Renal cortex interstitium (tissue), 11 donors: Measurements from ENCODE around the gene RFTN2. TPM values are rescaled to one million over a fixed set of nuclear protein-coding genes. Genes with fewer than 3 reads are reported as not detected.
A peak's percentile ranks its signal among the peaks of the same experiment; 100 is the strongest.
"Not testable (repeated sequence)": the region's sequence is repeated elsewhere in the genome, so short reads cannot be mapped to it uniquely, and the experiment has no call there.

Experiments
- DNase-seq, 11 donors: peaks; one replicate each; pipeline ENCODE4 v3.0.0-alpha.2; 2013; ENCODE audit warnings: low read depth in 9 of 11, low spot score in 4 of 11; ENCODE audit errors: extremely low read depth in 1 of 11
- polyA plus RNA-seq, 3 donors: library from polyadenylated mRNA; unstranded; fragments of 120-200 nt; gene quantifications; one replicate each; pipeline ENCODE4 v1.2.1, GENCODE V29; 2013; ENCODE audit not compliant: insufficient read length in 3 of 3

Gene RFTN2
- polyA plus RNA-seq, 3 donors: 17.2 to 18.6 (median 17.4) TPM

- no peak for DNase-seq
Observed at GRCh38 chr2:197576631-197577030, 98.8 kb downstream of the RFTN2 start.

DNA sequence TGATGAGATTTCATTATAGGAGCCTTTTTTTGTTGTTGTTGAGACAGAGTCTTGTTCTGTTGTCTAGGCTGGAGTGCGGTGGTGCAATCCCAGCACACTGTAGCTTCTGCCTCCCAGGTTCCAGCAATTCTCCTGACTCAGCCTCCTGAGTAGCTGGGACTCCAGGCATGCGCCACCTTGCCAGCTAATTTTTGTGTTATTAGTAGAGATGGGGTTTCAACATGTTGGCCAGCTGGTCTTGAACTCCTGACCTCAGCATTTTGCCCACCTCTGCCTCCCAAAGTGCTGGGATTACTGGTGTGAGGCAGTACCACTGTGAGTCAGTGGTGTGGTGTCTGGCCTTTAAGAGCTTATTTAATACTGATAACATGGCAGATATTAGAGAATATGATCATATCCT is 99.4 kb downstream of the RFTN2 start:
- no peak for DNase-seq

- DNase-seq: no peak
Observed at GRCh38 chr2:197573608-197574007, 101.8 kb downstream of the RFTN2 start.

DNA sequence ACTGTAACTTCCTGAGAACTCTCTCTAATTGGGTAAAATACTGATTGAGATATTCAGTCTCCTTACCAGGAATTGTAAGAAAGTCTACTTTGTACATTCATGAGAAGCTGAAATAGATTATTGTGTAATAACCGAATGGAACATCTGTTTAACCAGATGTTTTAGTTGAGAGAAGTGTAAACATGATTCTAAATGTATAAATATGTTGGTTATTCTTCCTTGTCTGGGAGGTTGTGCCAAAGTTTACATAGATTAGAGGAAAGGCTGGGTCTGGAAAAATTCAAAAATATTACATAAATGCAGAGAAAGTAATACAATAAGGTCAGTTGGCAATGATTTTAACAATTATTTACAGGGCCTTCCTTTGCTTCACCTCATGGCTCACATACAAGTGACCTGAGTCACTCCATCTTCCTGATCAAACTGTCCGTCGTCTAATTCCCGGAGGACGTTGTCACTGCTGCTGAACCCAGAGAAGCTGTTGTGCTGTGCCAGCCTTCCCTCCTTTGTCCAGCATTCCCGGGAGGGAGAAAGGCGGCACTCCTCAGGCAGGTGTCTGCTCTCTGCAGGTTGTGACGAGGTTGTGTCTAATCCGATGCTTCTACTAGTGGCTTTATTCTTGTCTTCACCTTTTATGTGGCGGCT is 103.6 kb downstream of the RFTN2 start:
- DNase-seq: no peak

GRCh38 chr2:197560146-197560665 is 115.2 kb downstream of the RFTN2 start:
- DNase-seq: no peak

DNA sequence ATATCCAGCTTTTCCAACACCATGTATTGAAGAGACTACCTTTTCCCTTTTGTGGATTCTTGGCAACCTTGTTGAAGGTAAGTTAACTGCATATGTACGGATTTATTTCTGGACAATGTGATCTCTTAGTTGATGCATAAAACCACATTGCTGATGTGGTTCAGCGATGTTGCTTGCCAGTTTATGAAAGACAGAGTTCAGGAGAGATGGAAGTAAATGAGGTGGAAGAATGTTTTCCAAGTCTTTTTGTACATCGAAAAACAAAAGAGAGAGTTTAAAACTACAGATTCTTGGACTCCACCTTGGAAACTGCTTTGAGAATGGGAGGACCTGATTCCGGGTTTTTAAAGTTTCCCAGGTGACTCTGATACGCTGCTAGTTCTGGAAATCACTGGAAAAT is 115.7 kb downstream of the RFTN2 start:
- no peak for DNase-seq

- DNase-seq: no peak
Observed at GRCh38 chr2:197558393-197558792, 117.0 kb downstream of the RFTN2 start.

- peak in 1 of 11 donors; percentile 8 for DNase-seq
Observed at GRCh38 chr2:197556456-197556855, 118.9 kb downstream of the RFTN2 start.

DNA sequence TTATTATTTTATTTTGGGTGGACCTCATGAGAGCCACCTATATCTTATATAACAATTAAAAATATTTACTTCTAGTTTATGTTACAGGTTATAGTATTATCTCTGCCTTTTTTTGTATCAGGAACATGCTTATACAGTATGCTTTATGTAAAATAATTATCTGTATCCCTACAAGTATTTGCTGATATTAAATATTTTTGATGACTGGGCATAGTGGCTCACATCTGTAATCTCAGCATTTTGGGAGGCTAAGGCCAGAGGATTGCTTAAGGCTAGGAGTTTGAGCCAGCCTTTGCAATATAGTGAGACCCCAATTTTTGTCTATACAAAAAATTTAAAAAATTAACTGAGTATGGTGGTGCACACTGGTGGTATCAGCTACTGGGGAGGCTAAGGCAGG is 119.9 kb downstream of the RFTN2 start:
- DNase-seq: no peak

GRCh38 chr2:197551260-197551659 is 124.1 kb downstream of the RFTN2 start:
- DNase-seq: not testable (repeated sequence)

- no peak for DNase-seq
Observed at GRCh38 chr2:197548582-197548981, 126.8 kb downstream of the RFTN2 start.

DNA sequence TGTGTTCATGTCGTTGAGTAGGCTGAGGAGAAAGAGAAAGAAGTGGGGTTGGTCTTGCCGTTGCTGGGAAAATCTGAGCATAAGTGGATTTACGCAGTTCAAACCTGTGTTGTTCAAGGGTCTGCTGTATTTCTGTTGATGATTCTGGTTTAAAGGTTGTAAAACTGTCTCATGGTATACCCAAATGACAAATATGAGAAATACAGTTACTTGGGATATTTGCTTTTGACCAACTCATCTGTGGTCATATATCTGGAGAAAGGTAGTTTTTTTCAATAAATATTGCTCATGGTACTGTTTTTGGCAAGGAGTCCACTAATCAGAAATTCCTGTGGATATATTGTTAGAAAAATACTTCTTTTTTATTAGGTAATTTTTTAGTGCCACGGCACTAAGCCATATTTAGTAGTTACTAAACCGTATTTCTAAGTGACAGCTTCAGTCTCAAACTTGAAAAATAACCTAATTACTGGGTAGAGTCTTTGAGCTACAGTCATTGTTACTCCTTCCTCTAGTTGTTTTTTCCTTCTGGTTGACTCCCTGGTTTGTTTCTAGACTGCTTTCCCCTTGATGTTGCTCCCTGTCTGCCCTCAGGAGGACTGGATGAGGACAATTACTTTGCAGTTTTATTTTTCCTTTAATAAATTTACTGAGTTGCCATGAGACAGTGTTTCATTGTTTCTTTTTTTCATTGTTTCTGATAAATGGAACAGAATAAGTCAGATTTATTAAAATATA is 128.1 kb downstream of the RFTN2 start:
- DNase-seq: no peak

DNA sequence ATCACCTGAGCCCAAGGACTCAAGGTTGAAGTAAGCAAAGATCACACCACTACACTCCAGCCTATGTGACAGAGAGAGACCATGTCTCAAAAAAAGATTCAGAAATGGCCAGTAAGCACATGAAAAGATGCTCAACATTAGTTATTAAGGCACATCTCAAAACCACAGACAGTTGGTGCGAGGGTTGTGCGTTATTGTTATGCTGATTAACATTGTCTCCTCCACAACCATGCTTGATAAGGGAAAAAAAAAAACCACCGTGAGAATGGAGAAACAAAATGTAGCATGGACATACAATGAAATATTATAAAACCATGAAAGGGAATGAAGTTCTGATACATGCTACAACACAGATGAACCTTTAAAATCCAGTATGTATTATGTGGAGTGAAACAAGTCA is 132.2 kb downstream of the RFTN2 start:
- DNase-seq: no peak

DNA sequence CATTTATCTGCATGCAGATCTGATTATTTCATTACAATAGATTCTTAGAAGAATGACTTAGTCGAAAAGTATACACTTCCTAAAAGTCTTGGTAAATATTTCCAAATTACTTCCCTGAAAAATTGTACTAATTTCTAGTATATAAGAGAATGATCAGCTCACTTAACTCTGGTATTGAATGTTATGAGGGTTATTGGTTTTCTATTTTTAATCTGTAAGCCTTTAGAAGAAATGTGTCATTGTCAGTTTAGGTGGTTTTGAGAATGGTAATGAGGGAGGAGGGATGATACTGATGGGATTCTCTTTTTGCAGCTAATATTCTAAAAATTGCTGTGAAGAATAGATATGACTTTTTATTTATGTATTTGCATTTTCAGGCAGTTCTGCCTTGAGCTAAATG is 135.7 kb downstream of the RFTN2 start:
- no peak for DNase-seq

GRCh38 chr2:197538412-197538811 is 137.0 kb downstream of the RFTN2 start:
- DNase-seq: no peak

Other genes with a start within 250 kb of the RFTN2 start
- gene SF3B1, start 240.6 kb downstream of the RFTN2 start, polyA plus RNA-seq: 100 to 1,000 TPM; 514 to 635 (median 564) TPM
- 10 to 100 TPM; 15.6 to 20.3 (median 15.9) TPM for gene COQ10B, start 222.0 kb downstream of the RFTN2 start, polyA plus RNA-seq
- 100 to 1,000 TPM; 602 to 701 (median 616) TPM for gene HSPD1, start 175.7 kb downstream of the RFTN2 start, polyA plus RNA-seq
- gene HSPE1, start 175.2 kb downstream of the RFTN2 start, polyA plus RNA-seq: 100 to 1,000 TPM; 214 to 298 (median 286) TPM
- gene MOB4, start 159.5 kb downstream of the RFTN2 start, polyA plus RNA-seq: 10 to 100 TPM; 39.7 to 56.6 (median 41.6) TPM
- 1 to 10 TPM; 7.0 to 8.0 (median 7.8) TPM for gene MARS2, start 29.8 kb upstream of the RFTN2 start, polyA plus RNA-seq
- gene BOLL, start 109.7 kb upstream of the RFTN2 start, polyA plus RNA-seq: under 1 TPM in 2 of 3 donors, not detected in 1; 0.06 to 0.08 TPM
- gene PLCL1, start 129.0 kb upstream of the RFTN2 start, polyA plus RNA-seq: 10 to 100 TPM; 15.3 to 20.8 (median 16.6) TPM